Liver (tissue), 3 donors: ENCODE data around the gene CACNG4.

Experiments
- FOXA2 ChIP-seq: IDR thresholded peaks from 2 replicates; pipeline ENCODE4 v1.6.1; 2016; ENCODE audit warnings: antibody characterized with exemption
- RAD21 ChIP-seq, 2 donors: IDR thresholded peaks; 2 replicates each; pipeline ENCODE4 v1.6.1; 2016; ENCODE audit warnings: antibody characterized with exemption in 2 of 2, mild to moderate bottlenecking in 2 of 2
- YY1 ChIP-seq: IDR thresholded peaks from 2 replicates; pipeline ENCODE4 v1.6.1; 2016; ENCODE audit warnings: antibody characterized with exemption, mild to moderate bottlenecking
- TF ChIP-seq, protein P1 (sequence below): fragments of 150-350 bp; IDR thresholded peaks from 2 replicates; pipeline ENCODE4 v1.5.1; 2017; ENCODE audit warnings: improper control_type of control experiment, low read depth, low read length; ENCODE audit not compliant: missing input control
- TF ChIP-seq, protein P2 (sequence below): IDR thresholded peaks from 2 replicates; pipeline ENCODE4 v1.6.1; 2016; ENCODE audit warnings: antibody characterized with exemption
- TF ChIP-seq, protein P3 (sequence below): IDR thresholded peaks from 2 replicates; pipeline ENCODE4 v1.6.1; 2016; ENCODE audit warnings: antibody characterized with exemption, mild to moderate bottlenecking
- donor health status: healthy.
- donor health status: healthy.

DNA sequence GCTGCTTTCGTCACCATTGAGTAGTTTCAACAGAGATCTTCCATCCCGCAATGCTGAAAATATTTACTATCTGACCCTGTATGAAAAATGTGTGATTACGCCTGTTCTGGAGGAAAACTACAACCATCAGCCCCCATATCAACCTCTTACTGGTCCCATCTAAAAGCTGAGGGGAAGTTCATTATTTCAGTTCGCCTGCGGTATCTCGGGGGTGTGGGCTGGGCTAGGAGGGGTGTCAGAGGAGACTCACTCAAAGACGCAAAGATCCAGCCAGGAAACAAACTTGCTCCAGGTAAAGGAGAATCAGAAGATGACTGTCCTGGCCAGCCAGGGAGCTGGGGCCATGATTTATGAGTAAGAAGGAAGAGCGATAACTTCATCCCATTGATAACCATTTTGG lies 93.5 kb downstream of the CACNG4 start:
- TF ChIP-seq, protein P1, sequence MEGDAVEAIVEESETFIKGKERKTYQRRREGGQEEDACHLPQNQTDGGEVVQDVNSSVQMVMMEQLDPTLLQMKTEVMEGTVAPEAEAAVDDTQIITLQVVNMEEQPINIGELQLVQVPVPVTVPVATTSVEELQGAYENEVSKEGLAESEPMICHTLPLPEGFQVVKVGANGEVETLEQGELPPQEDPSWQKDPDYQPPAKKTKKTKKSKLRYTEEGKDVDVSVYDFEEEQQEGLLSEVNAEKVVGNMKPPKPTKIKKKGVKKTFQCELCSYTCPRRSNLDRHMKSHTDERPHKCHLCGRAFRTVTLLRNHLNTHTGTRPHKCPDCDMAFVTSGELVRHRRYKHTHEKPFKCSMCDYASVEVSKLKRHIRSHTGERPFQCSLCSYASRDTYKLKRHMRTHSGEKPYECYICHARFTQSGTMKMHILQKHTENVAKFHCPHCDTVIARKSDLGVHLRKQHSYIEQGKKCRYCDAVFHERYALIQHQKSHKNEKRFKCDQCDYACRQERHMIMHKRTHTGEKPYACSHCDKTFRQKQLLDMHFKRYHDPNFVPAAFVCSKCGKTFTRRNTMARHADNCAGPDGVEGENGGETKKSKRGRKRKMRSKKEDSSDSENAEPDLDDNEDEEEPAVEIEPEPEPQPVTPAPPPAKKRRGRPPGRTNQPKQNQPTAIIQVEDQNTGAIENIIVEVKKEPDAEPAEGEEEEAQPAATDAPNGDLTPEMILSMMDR, result no peak
- TF ChIP-seq FOXA2, result no peak
- no peak for TF ChIP-seq RAD21 (IDR thresholded peaks at IDR 0.05)
- TF ChIP-seq, protein P2, sequence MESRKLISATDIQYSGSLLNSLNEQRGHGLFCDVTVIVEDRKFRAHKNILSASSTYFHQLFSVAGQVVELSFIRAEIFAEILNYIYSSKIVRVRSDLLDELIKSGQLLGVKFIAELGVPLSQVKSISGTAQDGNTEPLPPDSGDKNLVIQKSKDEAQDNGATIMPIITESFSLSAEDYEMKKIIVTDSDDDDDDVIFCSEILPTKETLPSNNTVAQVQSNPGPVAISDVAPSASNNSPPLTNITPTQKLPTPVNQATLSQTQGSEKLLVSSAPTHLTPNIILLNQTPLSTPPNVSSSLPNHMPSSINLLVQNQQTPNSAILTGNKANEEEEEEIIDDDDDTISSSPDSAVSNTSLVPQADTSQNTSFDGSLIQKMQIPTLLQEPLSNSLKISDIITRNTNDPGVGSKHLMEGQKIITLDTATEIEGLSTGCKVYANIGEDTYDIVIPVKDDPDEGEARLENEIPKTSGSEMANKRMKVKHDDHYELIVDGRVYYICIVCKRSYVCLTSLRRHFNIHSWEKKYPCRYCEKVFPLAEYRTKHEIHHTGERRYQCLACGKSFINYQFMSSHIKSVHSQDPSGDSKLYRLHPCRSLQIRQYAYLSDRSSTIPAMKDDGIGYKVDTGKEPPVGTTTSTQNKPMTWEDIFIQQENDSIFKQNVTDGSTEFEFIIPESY, result no peak
- TF ChIP-seq YY1, result no peak
- TF ChIP-seq, protein P3, sequence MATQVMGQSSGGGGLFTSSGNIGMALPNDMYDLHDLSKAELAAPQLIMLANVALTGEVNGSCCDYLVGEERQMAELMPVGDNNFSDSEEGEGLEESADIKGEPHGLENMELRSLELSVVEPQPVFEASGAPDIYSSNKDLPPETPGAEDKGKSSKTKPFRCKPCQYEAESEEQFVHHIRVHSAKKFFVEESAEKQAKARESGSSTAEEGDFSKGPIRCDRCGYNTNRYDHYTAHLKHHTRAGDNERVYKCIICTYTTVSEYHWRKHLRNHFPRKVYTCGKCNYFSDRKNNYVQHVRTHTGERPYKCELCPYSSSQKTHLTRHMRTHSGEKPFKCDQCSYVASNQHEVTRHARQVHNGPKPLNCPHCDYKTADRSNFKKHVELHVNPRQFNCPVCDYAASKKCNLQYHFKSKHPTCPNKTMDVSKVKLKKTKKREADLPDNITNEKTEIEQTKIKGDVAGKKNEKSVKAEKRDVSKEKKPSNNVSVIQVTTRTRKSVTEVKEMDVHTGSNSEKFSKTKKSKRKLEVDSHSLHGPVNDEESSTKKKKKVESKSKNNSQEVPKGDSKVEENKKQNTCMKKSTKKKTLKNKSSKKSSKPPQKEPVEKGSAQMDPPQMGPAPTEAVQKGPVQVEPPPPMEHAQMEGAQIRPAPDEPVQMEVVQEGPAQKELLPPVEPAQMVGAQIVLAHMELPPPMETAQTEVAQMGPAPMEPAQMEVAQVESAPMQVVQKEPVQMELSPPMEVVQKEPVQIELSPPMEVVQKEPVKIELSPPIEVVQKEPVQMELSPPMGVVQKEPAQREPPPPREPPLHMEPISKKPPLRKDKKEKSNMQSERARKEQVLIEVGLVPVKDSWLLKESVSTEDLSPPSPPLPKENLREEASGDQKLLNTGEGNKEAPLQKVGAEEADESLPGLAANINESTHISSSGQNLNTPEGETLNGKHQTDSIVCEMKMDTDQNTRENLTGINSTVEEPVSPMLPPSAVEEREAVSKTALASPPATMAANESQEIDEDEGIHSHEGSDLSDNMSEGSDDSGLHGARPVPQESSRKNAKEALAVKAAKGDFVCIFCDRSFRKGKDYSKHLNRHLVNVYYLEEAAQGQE, result no peak
